WI38 (cell line): ENCODE measurements around the gene NEU2.

Source experiments
- H3K4me3 ChIP-seq: 2 replicates; pipeline ENCODE4 v1.5.1; 2011; ENCODE audit warnings: low read depth, mild to moderate bottlenecking, control low read depth, low read length
- TF ChIP-seq, protein P1 (sequence below): IDR thresholded peaks from 2 replicates; pipeline ENCODE4 v1.5.1; 2012; ENCODE audit warnings: low read depth, mild to moderate bottlenecking, control low read depth, low read length

NEU2 gene

DNA sequence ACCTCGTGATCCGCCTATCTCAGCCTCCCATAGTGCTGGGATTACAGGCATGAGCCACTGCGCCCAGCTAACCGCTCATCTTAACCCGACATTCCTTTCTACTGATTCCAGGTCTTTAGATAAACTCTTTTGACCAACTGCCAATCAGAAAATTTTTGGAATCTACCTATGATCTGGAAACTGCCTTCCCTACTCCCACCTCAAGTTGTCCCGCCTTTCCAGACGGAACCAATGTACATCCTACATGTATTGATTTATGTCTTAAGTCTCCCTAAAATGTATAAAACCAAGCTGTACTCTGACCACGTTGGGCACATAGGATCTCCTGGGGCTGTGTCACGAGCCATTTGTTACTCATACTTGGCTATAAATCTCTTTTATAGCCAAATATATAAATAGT, 3.2 kb upstream of the NEU2 start:
- TF ChIP-seq, protein P1, sequence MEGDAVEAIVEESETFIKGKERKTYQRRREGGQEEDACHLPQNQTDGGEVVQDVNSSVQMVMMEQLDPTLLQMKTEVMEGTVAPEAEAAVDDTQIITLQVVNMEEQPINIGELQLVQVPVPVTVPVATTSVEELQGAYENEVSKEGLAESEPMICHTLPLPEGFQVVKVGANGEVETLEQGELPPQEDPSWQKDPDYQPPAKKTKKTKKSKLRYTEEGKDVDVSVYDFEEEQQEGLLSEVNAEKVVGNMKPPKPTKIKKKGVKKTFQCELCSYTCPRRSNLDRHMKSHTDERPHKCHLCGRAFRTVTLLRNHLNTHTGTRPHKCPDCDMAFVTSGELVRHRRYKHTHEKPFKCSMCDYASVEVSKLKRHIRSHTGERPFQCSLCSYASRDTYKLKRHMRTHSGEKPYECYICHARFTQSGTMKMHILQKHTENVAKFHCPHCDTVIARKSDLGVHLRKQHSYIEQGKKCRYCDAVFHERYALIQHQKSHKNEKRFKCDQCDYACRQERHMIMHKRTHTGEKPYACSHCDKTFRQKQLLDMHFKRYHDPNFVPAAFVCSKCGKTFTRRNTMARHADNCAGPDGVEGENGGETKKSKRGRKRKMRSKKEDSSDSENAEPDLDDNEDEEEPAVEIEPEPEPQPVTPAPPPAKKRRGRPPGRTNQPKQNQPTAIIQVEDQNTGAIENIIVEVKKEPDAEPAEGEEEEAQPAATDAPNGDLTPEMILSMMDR = no peak
- no peak overlapping the region for H3K4me3 ChIP-seq

DNA sequence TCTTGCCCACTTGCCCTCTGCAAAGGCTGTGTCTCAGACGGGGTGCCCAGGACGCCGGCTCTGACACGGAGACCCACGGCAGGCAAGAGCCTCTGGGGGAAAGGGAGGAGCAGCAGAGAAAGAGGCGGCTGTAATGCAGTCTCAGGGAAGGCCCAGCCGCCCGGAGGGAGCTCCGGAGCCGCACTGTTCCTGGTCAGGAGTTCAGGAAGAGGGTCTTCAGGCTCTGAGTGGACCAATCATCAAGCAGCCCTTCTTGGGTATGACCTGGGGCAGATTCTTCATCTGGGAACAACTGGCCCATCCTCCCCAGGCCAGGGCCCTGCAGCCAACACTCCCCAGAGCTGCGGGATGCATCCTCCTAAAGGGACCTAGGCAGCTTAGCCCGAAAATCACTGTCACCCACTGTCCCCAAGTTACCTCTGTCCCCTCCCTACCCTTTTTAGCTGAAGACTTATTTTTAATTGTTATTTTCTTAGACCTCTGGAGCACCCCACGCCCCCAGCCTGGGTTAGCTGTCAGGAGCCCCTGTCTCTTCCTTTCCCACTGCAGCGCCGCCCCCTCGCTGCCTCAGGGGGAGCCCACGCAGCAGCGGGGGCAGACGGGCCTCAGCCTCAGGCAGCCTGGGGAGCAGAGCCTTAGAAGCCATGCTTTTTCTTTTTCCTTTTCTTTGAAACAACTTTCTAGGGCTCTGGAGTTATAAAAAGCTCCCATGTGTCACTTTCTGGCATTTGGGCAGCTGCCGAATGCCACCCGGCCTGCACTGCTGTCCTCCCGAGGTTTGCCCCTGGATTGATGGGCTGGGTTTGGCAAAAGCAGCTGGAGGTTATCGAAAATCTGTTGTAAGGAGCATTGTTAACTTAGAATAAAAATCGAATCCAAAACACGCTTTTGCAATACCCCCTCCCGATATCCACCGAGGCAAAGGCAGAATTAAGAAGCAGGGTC, 644 bp upstream of the NEU2 start:
- H3K4me3 ChIP-seq = no peak overlapping the region
- TF ChIP-seq, protein P1 = no peak

DNA sequence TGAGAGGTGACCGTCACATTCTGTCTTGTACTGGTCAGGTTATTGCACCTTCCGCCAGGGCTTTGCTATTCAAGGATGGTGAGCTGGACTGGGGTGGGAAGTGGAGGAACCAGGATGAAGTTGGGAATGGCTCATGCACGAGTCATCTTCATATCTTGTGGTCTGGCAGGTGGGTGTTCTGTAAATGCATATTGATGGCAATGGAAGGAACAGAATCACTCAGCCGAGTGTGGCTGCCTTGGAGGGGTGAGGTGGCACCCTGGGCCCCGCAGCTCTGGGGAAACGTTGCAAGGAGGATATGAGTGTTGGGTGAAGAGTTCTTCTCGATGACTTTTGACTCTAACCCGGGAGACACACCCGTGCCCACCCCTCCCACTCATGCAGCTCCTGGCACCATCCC, 1.2 kb downstream of the NEU2 start:
- TF ChIP-seq, protein P1 = no peak
- H3K4me3 ChIP-seq = no peak overlapping the region

DNA sequence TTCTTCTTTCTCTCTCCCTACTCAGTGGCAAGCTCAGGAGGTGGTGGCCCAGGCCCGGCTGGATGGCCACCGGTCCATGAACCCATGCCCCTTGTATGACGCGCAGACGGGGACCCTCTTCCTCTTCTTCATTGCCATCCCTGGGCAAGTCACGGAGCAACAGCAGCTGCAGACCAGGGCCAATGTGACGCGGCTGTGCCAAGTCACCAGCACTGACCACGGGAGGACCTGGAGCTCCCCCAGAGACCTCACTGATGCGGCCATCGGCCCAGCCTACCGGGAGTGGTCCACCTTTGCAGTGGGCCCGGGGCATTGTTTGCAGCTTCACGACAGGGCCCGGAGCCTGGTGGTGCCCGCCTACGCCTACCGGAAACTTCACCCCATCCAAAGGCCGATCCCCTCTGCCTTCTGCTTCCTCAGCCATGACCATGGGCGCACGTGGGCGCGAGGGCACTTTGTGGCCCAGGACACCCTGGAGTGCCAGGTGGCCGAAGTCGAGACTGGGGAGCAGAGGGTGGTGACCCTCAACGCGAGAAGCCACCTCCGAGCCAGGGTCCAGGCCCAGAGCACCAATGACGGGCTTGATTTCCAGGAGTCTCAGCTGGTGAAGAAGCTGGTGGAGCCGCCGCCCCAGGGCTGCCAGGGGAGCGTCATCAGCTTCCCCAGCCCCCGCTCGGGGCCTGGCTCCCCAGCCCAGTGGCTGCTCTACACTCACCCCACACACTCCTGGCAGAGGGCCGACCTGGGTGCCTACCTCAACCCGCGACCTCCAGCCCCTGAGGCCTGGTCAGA, 1.8 kb downstream of the NEU2 start:
- TF ChIP-seq, protein P1 = no peak

DNA sequence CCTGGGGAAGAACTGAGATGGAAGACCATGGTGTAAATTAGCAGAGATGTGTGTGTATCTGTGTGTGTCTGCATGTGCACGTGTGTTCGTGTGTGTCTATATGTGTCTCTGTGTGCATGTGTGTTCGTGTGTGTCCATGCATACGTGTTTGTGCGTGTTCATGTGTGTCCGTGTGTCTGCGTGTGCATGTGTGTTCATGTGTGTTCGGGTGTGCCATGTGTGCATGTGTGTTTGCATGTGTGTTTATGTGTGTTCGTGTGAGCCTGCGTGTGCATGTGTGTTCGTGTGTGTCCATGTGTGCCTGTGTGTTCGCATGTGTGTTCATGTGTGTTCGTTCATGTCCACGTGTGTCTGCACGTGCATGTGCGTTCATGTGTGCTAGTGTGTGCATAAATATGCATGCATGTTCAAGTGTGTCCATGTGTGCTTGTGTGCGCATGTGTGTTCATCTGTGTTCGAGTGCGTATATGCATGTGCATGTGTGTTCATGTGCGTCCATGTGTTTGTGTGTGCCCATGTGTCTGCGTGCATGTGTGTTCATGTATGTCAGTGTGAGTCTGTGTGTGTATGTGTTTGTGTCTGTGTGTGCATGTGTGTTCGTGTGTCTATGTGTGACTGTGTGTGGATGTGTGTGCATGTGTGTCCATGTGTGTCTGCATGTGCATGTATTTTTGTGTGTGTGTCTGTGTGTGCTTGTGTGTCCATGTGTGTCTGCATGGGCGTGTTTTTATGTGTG, 3.1 kb downstream of the NEU2 start:
- no peak overlapping the region for H3K4me3 ChIP-seq

More for the DNA sequence above, 1.8 kb downstream of the NEU2 start:
- H3K4me3 ChIP-seq = no peak overlapping the region

DNA sequence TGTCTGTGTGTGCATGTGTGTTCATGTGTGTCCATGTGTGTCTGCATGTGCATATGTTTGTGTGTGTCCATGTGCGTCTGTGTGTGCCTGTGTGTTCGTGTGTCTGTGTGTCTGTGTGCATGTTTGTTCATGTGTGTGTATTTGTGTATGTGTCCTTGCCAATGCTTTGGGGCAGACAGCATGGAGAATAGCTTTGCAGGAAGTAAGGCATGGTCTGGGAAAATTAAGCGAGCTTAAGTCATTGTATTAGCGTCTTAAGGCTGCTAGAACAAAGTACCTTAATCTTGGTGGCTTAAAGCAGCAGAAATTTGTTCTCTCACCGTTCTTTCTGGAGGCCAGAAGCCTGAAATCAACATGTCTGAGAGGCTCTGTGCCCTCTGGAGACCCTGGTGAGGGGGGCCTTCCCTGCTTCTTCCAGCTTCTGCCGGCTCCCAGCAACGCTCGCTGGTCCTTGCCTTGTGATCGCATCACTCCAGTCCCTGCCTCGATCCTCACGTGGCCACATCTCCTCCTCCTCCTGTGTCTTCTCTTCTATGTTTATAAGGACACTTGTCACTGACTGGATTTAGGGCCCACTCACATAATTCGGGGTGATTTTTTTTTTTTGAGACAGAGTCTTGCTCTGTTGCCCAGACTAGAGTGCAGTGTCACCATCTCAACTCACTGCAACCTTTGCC, 3.8 kb downstream of the NEU2 start:
- no peak overlapping the region for H3K4me3 ChIP-seq
- TF ChIP-seq, protein P1 = no peak

More for the DNA sequence above, 3.1 kb downstream of the NEU2 start:
- TF ChIP-seq, protein P1 = no peak
